Stimulated activated CD4-positive, alpha-beta T cell treated with anti-CD3 and anti-CD28 coated beads, Interleukin-12 subunit alpha, Interleukin-12 subunit beta, amount 100 ng/mL, for 48 hours (primary cell): ENCODE measurements around the gene CBX6.

Experiments used
- DNase-seq, 3 donors: peaks; one replicate each; pipeline ENCODE4 v3.0.0-alpha.2; 2020; ENCODE audit warnings: low read depth in 2 of 3, low spot score in 1 of 3

Gene CBX6

DNA sequence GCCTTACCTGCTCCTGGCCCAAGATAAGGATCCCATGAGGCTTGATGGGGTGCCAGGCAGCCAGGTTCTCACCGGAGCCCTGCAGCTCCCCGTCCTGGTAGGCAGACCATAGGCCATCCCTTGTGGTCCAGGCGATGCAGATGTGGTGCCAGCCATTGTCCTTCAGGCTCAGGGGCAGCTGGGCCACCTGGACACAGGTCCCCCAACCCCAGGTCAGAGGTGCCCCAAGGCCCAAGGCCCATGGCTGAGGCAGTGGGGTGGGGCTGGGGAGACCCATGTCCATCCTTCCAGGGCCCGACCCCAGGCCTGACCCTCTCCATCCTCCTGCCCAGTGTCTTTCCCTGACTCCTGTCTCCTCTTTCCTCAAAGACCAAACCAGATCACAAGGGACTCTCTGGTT lies 48.9 kb downstream of the CBX6 start:
- no peak for DNase-seq

DNA sequence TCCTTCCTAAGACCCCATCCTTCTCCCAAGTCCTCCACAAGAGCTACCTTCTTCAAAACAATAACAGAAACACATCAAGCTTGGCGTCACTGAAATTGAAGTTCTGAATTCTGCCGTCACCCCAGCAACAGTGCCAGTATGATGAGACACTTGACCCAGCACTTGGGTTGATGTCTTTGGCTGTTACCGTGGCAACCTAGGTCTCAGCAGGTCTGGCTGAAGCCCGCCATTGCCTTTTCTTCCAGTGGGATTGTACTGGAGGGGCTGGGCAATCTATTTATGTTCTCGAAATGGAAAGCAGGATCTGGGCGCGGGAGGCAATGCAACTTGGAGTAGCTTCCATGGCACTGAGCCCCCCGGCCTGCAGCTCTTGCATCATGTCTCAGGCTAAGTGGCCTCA lies 52.0 kb downstream of the CBX6 start:
- no peak for DNase-seq

DNA sequence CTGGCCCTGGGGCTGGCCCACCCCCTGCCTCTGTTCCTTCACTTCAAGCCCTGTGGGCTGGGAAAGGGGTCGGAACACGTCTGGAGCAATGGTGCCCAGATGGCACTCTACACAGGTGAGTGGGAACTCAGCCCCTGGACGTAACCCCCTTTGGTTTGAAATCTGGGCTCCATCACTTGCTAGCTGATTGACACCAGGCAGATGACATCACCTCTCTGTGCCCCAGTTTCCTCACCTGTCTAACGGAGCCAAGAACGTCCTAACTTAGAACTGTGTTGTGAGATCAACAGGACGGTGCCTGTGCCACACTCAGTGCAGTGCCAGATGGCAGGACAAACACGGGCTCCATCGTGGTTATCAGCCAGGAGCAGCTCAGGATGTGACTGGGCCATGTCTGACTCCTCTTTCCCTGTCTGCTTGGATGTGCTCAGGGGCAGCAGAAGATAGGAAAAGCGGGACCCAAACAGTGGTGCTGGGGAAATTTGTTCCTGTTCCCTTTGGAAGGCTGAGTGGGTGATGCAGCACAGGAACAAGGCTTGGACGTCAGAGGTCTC lies 52.6 kb downstream of the CBX6 start:
- no peak for DNase-seq

DNA sequence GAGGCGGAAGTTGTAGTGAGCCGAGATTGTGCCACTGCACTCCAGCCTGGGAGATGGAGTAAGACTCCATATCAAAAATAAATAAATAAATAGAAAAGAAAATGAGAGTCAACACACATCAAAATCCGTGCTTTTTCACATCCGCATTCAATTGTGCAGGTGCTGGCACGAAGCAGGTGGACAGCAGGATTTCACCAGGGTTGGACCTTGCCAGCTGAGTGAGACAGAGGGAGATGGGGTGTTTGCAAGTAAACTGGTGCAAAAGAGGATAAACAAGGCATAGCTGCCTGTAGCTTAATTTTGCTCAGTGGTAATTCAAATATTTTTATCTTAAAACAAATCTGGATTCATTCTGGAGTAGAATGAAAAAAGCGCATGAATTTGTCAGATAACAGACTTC lies 54.8 kb downstream of the CBX6 start:
- no peak for DNase-seq

DNA sequence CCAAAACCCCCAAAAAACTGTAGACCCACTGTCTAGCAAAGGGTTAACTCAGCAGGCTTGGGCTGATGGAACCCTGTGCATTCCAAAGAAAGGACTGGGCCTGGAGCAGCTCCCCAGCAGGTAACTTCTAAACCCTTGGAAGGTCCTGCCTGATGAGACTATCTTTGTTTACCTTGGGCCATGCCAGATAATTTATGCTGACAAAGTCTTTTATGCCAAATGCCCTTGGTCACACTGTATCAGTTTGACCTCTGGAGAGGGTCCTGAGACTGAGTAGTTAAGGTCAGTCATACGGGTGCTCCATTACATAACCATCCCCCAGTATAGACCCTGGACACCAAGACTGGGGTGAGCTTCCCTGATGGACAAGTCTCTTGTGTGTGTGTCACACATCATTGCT lies 56.2 kb downstream of the CBX6 start:
- no peak for DNase-seq
